ENCODE results near the gene BORCS6. TPM values are rescaled to one million over a fixed set of nuclear protein-coding genes. Genes with fewer than 3 reads are reported as not detected.

The BORCS6 gene
- total RNA-seq, 1 donor from 2014 or later, result 5.5 TPM

DNA sequence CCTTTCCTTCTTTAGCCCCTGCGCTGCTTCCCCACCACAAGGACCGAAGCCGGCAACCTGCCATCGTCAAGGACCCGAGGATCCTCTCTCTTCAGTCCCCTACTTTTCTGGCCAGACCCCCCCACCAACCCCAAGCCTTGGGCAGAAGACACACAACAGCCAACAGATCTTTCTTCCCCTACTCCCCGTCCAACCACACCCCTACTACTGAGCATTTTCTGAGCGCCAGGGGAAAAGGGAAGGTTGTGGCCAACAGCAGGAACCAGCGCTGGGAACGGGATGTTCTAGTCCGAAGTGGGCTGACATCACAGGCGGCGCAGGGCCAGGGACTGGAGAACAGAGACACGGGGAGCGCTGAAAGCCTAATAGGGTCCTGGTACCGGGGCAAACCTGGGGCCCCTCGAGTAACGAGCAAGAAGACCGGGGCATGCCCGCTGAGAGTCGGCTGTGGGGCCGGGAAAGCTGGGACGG, 38.3 kb downstream of the BORCS6 start:
- no peak for TF ChIP-seq CTCF (conservative IDR thresholded peaks at IDR 0.05)
- DNase-seq (ENCODE audit: low read depth, low spot score), result no peak
- Mint-ChIP-seq H3K9me3 (no peaks in the 10 kb centered on the region), H3K4me1 (peaks cover 6% of the 10 kb centered on the region), H3K27me3 (ENCODE audit: low read depth) (no peaks in the 10 kb centered on the region), H3K27ac (ENCODE audit: unreplicated experiment) (peak overlapping the region; percentile 94), H3K36me3 (ENCODE audit: low read depth) (no peaks in the 10 kb centered on the region), H3K4me3 (peak overlapping the region; percentile 96)

GRCh38 chr17:8151120-8151640, 38.8 kb downstream of the BORCS6 start:
- no peaks in the 10 kb centered on the region for H3K9me3 Mint-ChIP-seq
- peaks cover 1% of the 10 kb centered on the region for H3K36me3 Mint-ChIP-seq (ENCODE audit: low read depth)
- TF ChIP-seq CTCF (conservative IDR thresholded peaks at IDR 0.05), result no peak
- H3K4me1 Mint-ChIP-seq, result peaks cover 6% of the 10 kb centered on the region
- H3K27me3 Mint-ChIP-seq (ENCODE audit: low read depth), result no peaks in the 10 kb centered on the region
- H3K27ac Mint-ChIP-seq (ENCODE audit: unreplicated experiment), result peak overlapping the region; percentile 94
- DNase-seq (ENCODE audit: low read depth, low spot score), result peak; percentile 71
- H3K4me3 Mint-ChIP-seq, result peak overlapping the region; percentile 96

GRCh38 chr17:8150194-8151119, 39.5 kb downstream of the BORCS6 start:
- Mint-ChIP-seq H3K27ac (ENCODE audit: unreplicated experiment) (peak overlapping the region; percentile 12), H3K4me3 (peak overlapping the region; percentile 96), H3K4me1 (peaks cover 6% of the 10 kb centered on the region), H3K27me3 (ENCODE audit: low read depth) (no peaks in the 10 kb centered on the region), H3K36me3 (ENCODE audit: low read depth) (peaks cover 4% of the 10 kb centered on the region), H3K9me3 (no peaks in the 10 kb centered on the region)
- DNase-seq (ENCODE audit: low read depth, low spot score), result no peak
- TF ChIP-seq CTCF (conservative IDR thresholded peaks at IDR 0.05), result no peak

DNA sequence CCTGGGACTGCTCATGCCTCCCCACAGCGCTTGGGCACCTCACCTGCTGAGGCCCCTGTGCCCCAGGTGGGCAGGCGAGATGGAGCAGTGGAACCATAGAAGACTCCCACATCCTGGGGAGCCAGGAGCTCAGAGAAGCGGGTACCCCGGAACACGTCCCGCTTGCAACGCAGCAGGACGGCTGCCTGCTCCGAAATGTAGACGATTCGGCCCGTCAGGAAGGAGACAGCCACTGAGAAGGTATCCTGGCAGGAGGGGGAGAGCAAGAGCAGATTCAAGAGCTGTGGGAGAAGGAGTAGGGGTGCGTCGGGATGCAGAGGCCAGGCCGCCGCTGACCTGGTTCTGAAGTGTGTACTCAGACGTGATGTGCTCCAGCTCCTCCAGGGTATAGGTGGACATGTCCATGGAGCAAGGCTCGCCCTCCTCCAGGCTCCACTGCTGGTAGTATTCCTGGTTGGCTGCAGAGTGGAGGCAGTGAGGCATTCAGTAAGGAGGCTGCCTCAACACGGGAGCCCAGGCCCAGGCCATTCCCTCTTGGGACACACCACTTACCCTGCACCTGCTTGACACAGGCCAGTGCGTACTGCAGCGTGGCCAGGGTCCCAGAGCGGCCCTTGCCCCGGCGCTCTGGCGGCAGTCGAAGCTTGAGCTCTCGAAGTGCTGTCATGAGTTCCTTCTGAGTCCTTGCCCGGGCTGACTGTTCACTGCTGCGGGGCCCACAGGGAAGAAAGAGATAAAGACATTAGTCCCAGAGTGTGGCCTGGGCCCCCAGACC, 40.4 kb downstream of the BORCS6 start:
- no peak for DNase-seq (ENCODE audit: low read depth, low spot score)
- H3K36me3 Mint-ChIP-seq (ENCODE audit: low read depth), result peaks cover 4% of the 10 kb centered on the region
- H3K4me1 Mint-ChIP-seq, result peaks cover 6% of the 10 kb centered on the region
- H3K4me3 Mint-ChIP-seq, result peak overlapping the region; percentile 50
- H3K9me3 Mint-ChIP-seq, result no peaks in the 10 kb centered on the region
- no peak for TF ChIP-seq CTCF (conservative IDR thresholded peaks at IDR 0.05)
- H3K27me3 Mint-ChIP-seq (ENCODE audit: low read depth), result no peaks in the 10 kb centered on the region
- no peak overlapping the region for H3K27ac Mint-ChIP-seq (ENCODE audit: unreplicated experiment)

DNA sequence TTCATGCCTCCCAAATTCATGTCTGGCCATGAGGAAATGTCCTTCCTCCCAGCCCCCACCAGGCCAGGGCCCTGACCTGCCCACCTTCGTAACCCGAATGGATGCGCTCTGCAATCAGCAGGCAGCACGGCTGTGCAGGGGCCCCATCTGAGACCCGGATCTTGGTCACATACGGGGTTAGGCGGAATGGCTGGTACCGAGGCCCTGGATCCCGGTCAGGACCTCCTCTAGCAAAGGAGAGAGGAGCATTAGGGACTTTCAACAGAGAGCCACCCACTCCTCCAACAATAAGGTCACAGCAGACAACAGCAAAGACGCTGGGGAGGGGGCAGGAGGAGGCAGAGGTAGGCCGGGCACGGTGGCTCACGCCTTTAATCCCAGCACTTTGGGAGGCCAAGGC, 41.4 kb downstream of the BORCS6 start:
- peaks cover 4% of the 10 kb centered on the region for H3K36me3 Mint-ChIP-seq (ENCODE audit: low read depth)
- H3K27me3 Mint-ChIP-seq (ENCODE audit: low read depth), result no peaks in the 10 kb centered on the region
- no peak overlapping the region for H3K27ac Mint-ChIP-seq (ENCODE audit: unreplicated experiment)
- no peak for TF ChIP-seq CTCF (conservative IDR thresholded peaks at IDR 0.05)
- no peak for DNase-seq (ENCODE audit: low read depth, low spot score)
- peaks cover 6% of the 10 kb centered on the region for H3K4me1 Mint-ChIP-seq
- peak overlapping the region; percentile 19 for H3K4me3 Mint-ChIP-seq
- no peaks in the 10 kb centered on the region for H3K9me3 Mint-ChIP-seq
